Thyroid gland (tissue), 4 donors: ENCODE measurements around the gene TP53BP2.

Experiments used
- CTCF ChIP-seq, 6 experiments: fragments of 200-600 bp in 3 of 6; fragments of 450-650 bp in 3 of 6; sonication (generic) in 3 of 6; IDR thresholded peaks; one replicate each; pipeline ENCODE4 v1.5.1; 2016 to 2019; ENCODE audit warnings: antibody characterized with exemption in 6 of 6, mild to moderate bottlenecking in 2 of 6, inconsistent platforms in 1 of 6, moderate library complexity in 1 of 6
- POLR2A ChIP-seq, 2 donors: fragments of 450-650 bp; IDR thresholded peaks; one replicate each; pipeline ENCODE4 v1.6.1; 2017; ENCODE audit warnings: antibody characterized with exemption in 2 of 2, mild to moderate bottlenecking in 2 of 2, moderate library complexity in 1 of 2

GRCh38 chr1:223750730-223751570 lies 94.8 kb downstream of the TP53BP2 start:
- TF ChIP-seq CTCF (IDR thresholded peaks at IDR 0.05) (no peak), POLR2A (IDR thresholded peaks at IDR 0.05) (no peak)
